ENCODE results near the gene GON4L.

GON4L gene

DNA sequence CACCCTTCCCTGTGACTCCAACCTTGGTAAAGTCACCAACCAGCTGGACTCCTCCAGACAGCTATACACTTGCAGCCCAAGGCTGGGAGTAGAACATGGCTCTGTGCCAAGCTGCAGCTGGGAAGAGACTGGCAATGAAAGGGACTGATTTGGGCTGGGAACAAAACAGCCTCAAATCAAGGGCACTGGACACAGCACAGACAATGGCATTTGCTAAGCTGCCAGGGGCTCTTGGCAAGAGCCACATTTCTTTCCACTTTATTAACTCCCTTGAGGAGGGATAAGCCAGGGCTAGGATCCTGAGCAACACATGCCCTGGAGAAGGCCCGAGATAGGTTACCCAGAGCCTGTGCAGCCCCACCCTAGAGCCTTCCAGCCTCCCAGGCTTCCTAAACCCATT lies 14.4 kb upstream of the GON4L start:
- H3K4me3 ChIP-seq (ENCODE audit: low read depth, low read length) = no peak overlapping the region
- no peaks in the 10 kb centered on the region for H3K4me1 ChIP-seq (ENCODE audit: control insufficient read depth, insufficient read depth, low read length)
- no peak overlapping the region for H3K27ac ChIP-seq (ENCODE audit: low read depth, low read length)
- no peaks in the 10 kb centered on the region for H3K9me3 ChIP-seq (ENCODE audit: control insufficient read depth, insufficient read depth, low read length)
- no peaks in the 10 kb centered on the region for H3K36me3 ChIP-seq (ENCODE audit: control insufficient read depth, insufficient read depth, low read length)
- no peaks in the 10 kb centered on the region for H3K27me3 ChIP-seq (ENCODE audit: control insufficient read depth, insufficient read depth, low read length)
- no peak overlapping the region for H3K9ac ChIP-seq (ENCODE audit: low read depth, low read length)

GRCh38 chr1:155867766-155868165 lies 10.8 kb upstream of the GON4L start:
- H3K36me3 ChIP-seq (ENCODE audit: control insufficient read depth, insufficient read depth, low read length) = no peaks in the 10 kb centered on the region
- no peak overlapping the region for H3K4me3 ChIP-seq (ENCODE audit: low read depth, low read length)
- H3K9ac ChIP-seq (ENCODE audit: low read depth, low read length) = no peak overlapping the region

GRCh38 chr1:155864393-155864792 lies 7.4 kb upstream of the GON4L start:
- H3K4me3 ChIP-seq (ENCODE audit: low read depth, low read length) = no peak overlapping the region
- H3K4me1 ChIP-seq (ENCODE audit: control insufficient read depth, insufficient read depth, low read length) = 0 out of 2 replicates have a peak, but pooled peaks cover 5% of the 10 kb centered on the region
- H3K27me3 ChIP-seq (ENCODE audit: control insufficient read depth, insufficient read depth, low read length) = no peaks in the 10 kb centered on the region
- no peak overlapping the region for H3K9ac ChIP-seq (ENCODE audit: low read depth, low read length)
- no peak overlapping the region for H3K27ac ChIP-seq (ENCODE audit: low read depth, low read length)
- H3K36me3 ChIP-seq (ENCODE audit: control insufficient read depth, insufficient read depth, low read length) = no peaks in the 10 kb centered on the region
- H3K9me3 ChIP-seq (ENCODE audit: control insufficient read depth, insufficient read depth, low read length) = no peaks in the 10 kb centered on the region

More at GRCh38 chr1:155867766-155868165, 10.8 kb upstream of the GON4L start:
- no peak overlapping the region for H3K27ac ChIP-seq (ENCODE audit: low read depth, low read length)
- no peaks in the 10 kb centered on the region for H3K27me3 ChIP-seq (ENCODE audit: control insufficient read depth, insufficient read depth, low read length)
- no peaks in the 10 kb centered on the region for H3K9me3 ChIP-seq (ENCODE audit: control insufficient read depth, insufficient read depth, low read length)
- H3K4me1 ChIP-seq (ENCODE audit: control insufficient read depth, insufficient read depth, low read length) = no peaks in the 10 kb centered on the region

DNA sequence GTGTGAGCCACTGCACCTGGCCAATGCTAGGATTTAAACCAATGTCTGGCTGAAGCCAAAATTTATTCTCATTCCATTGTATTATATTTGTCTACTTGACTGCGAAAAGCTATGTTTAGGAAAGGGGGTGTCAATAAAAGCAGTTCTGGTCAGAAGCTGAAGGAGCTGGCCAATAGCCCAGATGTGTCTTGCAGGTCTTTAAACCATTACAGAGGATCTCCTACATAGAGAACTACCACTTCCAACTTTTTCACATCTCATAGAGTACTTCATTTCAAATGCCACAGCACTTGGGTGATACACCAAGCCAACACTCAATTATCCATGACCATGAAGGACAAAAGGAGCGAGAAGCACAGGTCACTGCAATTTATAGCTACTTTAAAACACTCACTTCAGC lies 4.9 kb upstream of the GON4L start:
- Histone ChIP-seq H3K27me3 (ENCODE audit: control insufficient read depth, insufficient read depth, low read length) (no peaks in the 10 kb centered on the region), H3K27ac (ENCODE audit: low read depth, low read length) (no peak overlapping the region), H3K9ac (ENCODE audit: low read depth, low read length) (no peak overlapping the region), H3K36me3 (ENCODE audit: control insufficient read depth, insufficient read depth, low read length) (no peaks in the 10 kb centered on the region), H3K4me3 (ENCODE audit: low read depth, low read length) (no peak overlapping the region), H3K9me3 (ENCODE audit: control insufficient read depth, insufficient read depth, low read length) (no peaks in the 10 kb centered on the region), H3K4me1 (ENCODE audit: control insufficient read depth, insufficient read depth, low read length) (0 out of 2 replicates have a peak, but pooled peaks cover 5% of the 10 kb centered on the region)

GRCh38 chr1:155860970-155861510 lies 4.0 kb upstream of the GON4L start:
- H3K27me3 ChIP-seq (ENCODE audit: control insufficient read depth, insufficient read depth, low read length) = no peaks in the 10 kb centered on the region
- peak overlapping the region; percentile 58; the same call in 1 of the 2 replicates for H3K9ac ChIP-seq (ENCODE audit: low read depth, low read length)
- H3K4me1 ChIP-seq (ENCODE audit: control insufficient read depth, insufficient read depth, low read length) = 0 out of 2 replicates have a peak, but pooled peaks cover 5% of the 10 kb centered on the region
- H3K4me3 ChIP-seq (ENCODE audit: low read depth, low read length) = peak overlapping the region; percentile 42
- no peaks in the 10 kb centered on the region for H3K36me3 ChIP-seq (ENCODE audit: control insufficient read depth, insufficient read depth, low read length)
- H3K27ac ChIP-seq (ENCODE audit: low read depth, low read length) = no peak overlapping the region
- no peaks in the 10 kb centered on the region for H3K9me3 ChIP-seq (ENCODE audit: control insufficient read depth, insufficient read depth, low read length)

DNA sequence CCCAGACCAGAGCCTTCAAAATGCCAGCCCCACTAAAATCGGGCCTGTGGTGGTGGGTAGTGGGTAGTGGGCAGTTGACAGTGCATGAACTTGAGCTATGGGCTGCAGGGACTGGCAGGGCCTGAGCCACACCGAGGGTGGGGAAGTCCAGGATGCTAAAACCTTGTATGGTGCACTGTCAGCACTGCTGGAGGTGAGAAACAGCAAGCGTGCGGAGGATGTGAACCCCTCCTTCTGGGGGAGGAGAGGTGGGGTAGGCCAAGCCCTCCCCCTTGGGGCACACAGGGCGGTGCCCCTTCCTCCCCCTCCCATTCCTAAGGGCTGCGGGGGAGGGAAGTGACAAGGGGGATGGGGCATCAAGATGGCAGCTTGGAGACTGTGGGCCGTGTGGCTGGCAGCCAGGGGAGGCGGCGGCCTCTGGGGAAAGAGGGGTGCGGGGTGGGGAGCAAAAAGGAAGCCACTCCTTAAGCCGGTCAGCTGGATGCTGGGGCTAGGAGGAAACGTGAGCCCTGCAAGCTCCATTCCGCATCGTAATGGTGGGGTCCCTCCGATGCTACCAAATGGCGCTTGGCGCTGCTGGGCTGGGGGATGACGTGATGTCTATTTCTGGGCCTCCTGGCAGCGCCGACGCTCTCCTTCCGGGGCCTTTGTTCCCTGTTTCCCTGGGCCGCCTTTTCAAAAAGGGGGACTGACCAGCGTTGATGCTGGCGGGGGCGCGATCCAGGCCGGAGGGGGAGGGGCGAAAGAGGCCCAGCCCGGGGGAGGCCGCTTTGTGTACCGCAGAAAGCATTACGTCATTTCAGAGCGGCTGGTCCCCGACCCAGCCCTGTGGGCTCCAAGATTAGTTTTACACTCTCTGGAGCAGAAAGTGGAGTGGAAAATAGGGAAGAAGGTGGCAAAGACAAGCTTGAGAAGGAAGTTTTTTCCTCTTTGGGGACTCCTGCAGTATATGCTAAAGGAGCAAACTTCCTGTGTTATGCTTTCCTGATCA lies 3.2 kb upstream of the GON4L start:
- Histone ChIP-seq H3K27ac (ENCODE audit: low read depth, low read length) (no peak overlapping the region), H3K4me3 (ENCODE audit: low read depth, low read length) (peak overlapping the region; percentile 42), H3K4me1 (ENCODE audit: control insufficient read depth, insufficient read depth, low read length) (0 out of 2 replicates have a peak, but pooled peaks cover 5% of the 10 kb centered on the region), H3K36me3 (ENCODE audit: control insufficient read depth, insufficient read depth, low read length) (peaks cover 4% of the 10 kb centered on the region), H3K9me3 (ENCODE audit: control insufficient read depth, insufficient read depth, low read length) (no peaks in the 10 kb centered on the region), H3K27me3 (ENCODE audit: control insufficient read depth, insufficient read depth, low read length) (no peaks in the 10 kb centered on the region), H3K9ac (ENCODE audit: low read depth, low read length) (peak overlapping the region; percentile 58; the same call in 1 of the 2 replicates)

- no peaks in the 10 kb centered on the region for H3K9me3 ChIP-seq (ENCODE audit: control insufficient read depth, insufficient read depth, low read length)
- H3K27me3 ChIP-seq (ENCODE audit: control insufficient read depth, insufficient read depth, low read length) = no peaks in the 10 kb centered on the region
Measured at GRCh38 chr1:155859234-155859829, 2.3 kb upstream of the GON4L start, which contains the start of gene SYT11. Gene SYT11 (plus strand): TSS chr1:155859567. CDS start chr1:155859762, 195 bp downstream.

DNA sequence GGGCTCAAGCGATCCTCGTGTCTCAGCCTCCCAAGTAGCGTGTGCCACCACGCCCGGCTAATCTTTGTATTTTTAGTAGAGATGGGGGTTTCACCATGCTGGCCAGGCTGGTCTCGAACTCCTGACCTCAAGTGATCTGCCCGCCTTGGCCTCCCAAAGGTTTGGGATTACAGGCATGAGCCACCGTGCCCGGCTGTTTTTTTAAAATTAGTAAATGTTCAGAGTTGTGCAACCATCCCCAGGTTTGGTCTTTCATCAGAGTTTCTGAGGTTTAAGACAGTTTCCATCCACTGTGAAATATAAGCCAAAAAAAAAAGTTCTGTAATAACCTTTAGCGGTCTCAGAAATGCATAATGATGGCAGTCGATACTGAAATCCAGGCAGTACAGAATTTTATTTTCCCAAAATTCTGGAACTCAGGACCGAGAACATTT lies 1.8 kb upstream of the GON4L start:
- H3K4me1 ChIP-seq (ENCODE audit: control insufficient read depth, insufficient read depth, low read length) = 0 out of 2 replicates have a peak, but pooled peaks cover 5% of the 10 kb centered on the region
- no peaks in the 10 kb centered on the region for H3K27me3 ChIP-seq (ENCODE audit: control insufficient read depth, insufficient read depth, low read length)
- H3K9me3 ChIP-seq (ENCODE audit: control insufficient read depth, insufficient read depth, low read length) = no peaks in the 10 kb centered on the region
- H3K27ac ChIP-seq (ENCODE audit: low read depth, low read length) = peak overlapping the region; percentile 75
- peak overlapping the region; percentile 62 for H3K4me3 ChIP-seq (ENCODE audit: low read depth, low read length)
- no peak overlapping the region for H3K9ac ChIP-seq (ENCODE audit: low read depth, low read length)
- H3K36me3 ChIP-seq (ENCODE audit: control insufficient read depth, insufficient read depth, low read length) = peaks cover 17% of the 10 kb centered on the region

More at GRCh38 chr1:155859234-155859829, 2.3 kb upstream of the GON4L start, which contains the start of gene SYT11:
- peaks cover 12% of the 10 kb centered on the region for H3K36me3 ChIP-seq (ENCODE audit: control insufficient read depth, insufficient read depth, low read length)
- 0 out of 2 replicates have a peak within 1 kb of the TSS, but pooled peaks have one; percentile 49 for H3K9ac ChIP-seq (ENCODE audit: low read depth, low read length)
- 0 out of 2 replicates have a peak, but pooled peaks cover 5% of the 10 kb centered on the region for H3K4me1 ChIP-seq (ENCODE audit: control insufficient read depth, insufficient read depth, low read length)
- H3K27ac ChIP-seq (ENCODE audit: low read depth, low read length) = peak within 1 kb of the TSS; percentile 75
- H3K4me3 ChIP-seq (ENCODE audit: low read depth, low read length) = peak within 1 kb of the TSS; percentile 62

GRCh38 chr1:155856257-155856974 lies 598 bp downstream of the GON4L start:
- peak overlapping the region; percentile 76 for H3K9ac ChIP-seq (ENCODE audit: low read depth, low read length)
- peak overlapping the region; percentile 75 for H3K4me3 ChIP-seq (ENCODE audit: low read depth, low read length)
- H3K27me3 ChIP-seq (ENCODE audit: control insufficient read depth, insufficient read depth, low read length) = no peaks in the 10 kb centered on the region
- H3K36me3 ChIP-seq (ENCODE audit: control insufficient read depth, insufficient read depth, low read length) = peaks cover 38% of the 10 kb centered on the region
- H3K4me1 ChIP-seq (ENCODE audit: control insufficient read depth, insufficient read depth, low read length) = 0 out of 2 replicates have a peak, but pooled peaks cover 5% of the 10 kb centered on the region
- peak overlapping the region; percentile 39 for H3K27ac ChIP-seq (ENCODE audit: low read depth, low read length)
- H3K9me3 ChIP-seq (ENCODE audit: control insufficient read depth, insufficient read depth, low read length) = no peaks in the 10 kb centered on the region

DNA sequence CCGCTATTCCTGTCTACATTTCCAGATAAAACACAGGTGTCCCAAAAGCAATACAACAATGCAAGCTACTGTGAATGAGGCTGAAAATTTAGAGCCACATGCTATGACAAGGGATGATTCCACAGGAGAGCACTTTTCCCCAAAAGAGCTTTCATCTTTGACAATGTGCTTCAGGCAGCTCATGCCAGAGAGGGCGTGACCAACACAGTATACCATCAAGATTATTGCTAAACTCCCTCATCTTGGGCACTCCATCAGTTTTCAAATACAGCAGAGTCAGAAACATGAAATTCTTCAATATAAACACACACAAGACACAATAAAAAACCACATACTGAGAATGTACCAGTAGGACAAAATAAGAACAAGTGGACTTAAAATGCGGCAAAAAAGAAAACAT lies 6.7 kb downstream of the GON4L start:
- H3K27me3 ChIP-seq (ENCODE audit: control insufficient read depth, insufficient read depth, low read length) = no peaks in the 10 kb centered on the region
- H3K36me3 ChIP-seq (ENCODE audit: control insufficient read depth, insufficient read depth, low read length) = peaks cover 73% of the 10 kb centered on the region

More for the DNA sequence above, 6.7 kb downstream of the GON4L start:
- Histone ChIP-seq H3K9me3 (ENCODE audit: control insufficient read depth, insufficient read depth, low read length) (no peaks in the 10 kb centered on the region), H3K4me3 (ENCODE audit: low read depth, low read length) (no peak overlapping the region), H3K27ac (ENCODE audit: low read depth, low read length) (no peak overlapping the region), H3K9ac (ENCODE audit: low read depth, low read length) (no peak overlapping the region), H3K4me1 (ENCODE audit: control insufficient read depth, insufficient read depth, low read length) (no peaks in the 10 kb centered on the region)

All from HUES48 (cell line).